HG03354 (cell line): ENCODE data around the gene SNAP29.

ENCODE experiments used
- ATAC-seq: cut with Tn5 transposase; IDR thresholded peaks from one replicate; pipeline ENCODE4 v1.9.1; 2021; ENCODE audit warnings: mild to moderate bottlenecking; ENCODE audit not compliant: unreplicated experiment, poor library complexity, severe bottlenecking

The SNAP29 gene

GRCh38 chr22:20864186-20864908 lies 5.5 kb downstream of the SNAP29 start:
- no peak for ATAC-seq

DNA sequence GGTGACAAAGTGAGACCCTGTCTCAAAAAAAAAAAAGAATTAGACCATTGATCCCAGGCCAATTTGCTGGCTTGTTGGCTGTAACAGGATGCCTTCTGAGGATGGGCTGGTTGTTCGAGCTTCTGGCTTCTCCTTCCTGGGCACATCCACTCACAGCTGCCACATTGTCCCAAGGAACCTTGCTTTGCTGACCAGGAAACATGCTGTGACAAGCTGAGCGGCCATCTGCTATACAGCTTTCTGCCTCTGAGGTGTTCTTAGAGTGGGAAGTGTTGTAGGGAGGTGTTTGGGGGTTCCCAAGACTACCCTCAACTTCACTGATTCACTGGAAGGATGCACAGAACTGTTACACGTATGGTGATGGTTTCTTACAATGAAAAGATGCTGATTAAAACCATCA lies 6.5 kb downstream of the SNAP29 start:
- ATAC-seq, result no peak

DNA sequence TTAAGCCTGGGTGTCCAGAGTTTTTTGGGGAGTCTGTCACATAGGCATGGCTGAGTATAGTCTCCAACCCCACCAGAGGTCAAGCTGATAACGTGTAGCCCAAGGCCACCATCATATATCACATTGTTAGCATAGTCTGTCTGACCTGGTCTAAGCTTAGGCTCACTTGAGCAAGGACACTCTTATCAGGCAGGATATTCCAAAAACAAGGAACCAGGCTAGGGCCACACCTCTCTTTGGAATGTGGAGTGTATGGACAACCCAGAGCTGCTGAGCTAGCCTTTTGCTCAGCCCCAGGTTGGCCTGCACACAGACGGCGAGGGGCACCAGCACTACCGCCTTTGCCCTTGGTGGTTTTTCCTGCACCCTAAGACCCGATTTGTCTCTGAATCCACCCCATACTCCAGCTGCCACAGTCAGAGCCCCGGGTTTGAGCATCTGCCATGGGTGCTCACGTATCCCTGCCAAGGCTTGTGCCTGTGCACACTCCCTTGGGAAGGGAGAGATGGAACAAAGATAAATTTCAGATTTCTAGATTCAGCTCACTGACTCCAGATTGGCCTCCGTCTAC lies 7.2 kb downstream of the SNAP29 start:
- ATAC-seq, result no peak

- no peak for ATAC-seq
These were observed 7.9 kb downstream of the SNAP29 start for GRCh38 chr22:20866736-20867135.

DNA sequence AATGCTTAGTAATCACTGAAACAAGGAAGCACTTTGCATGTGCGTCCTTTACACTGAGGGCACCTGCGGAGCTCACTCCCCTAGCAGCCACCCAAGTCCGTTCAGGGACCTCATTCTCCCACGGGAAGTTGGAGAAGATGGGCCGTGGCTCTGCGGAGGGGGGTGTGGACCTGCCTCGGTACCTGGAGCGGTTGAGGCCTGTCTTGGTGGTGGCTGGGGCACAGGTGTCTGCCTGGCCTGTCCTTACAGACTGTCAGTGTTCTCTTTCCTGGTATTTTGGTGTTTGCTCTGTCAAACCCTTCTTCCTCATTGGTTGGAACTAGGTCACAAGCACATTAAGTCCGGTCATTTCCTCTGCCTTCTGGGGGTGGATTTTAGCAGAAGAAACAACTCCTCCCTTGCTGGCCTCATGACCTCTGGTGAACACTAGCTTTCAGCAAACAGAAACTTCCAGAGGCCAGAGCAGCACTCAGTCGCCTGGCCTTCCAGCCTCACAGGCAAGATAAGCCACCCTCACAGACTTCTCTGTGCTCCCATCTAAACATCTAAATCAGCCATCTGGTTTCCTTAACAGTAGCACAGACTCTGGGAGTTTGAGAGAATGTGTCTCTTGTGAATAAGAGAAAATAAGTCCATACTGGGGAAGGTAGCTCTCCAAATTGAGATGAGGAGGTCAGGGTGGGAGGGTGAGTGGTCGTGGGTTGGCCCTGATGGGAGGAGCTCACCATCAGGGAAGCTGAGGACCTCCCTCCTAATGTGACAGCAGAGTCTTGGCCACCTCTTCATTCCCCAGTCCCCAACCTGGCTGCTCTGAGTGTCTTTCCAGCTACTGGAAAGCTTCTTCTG lies 8.6 kb downstream of the SNAP29 start:
- no peak for ATAC-seq

DNA sequence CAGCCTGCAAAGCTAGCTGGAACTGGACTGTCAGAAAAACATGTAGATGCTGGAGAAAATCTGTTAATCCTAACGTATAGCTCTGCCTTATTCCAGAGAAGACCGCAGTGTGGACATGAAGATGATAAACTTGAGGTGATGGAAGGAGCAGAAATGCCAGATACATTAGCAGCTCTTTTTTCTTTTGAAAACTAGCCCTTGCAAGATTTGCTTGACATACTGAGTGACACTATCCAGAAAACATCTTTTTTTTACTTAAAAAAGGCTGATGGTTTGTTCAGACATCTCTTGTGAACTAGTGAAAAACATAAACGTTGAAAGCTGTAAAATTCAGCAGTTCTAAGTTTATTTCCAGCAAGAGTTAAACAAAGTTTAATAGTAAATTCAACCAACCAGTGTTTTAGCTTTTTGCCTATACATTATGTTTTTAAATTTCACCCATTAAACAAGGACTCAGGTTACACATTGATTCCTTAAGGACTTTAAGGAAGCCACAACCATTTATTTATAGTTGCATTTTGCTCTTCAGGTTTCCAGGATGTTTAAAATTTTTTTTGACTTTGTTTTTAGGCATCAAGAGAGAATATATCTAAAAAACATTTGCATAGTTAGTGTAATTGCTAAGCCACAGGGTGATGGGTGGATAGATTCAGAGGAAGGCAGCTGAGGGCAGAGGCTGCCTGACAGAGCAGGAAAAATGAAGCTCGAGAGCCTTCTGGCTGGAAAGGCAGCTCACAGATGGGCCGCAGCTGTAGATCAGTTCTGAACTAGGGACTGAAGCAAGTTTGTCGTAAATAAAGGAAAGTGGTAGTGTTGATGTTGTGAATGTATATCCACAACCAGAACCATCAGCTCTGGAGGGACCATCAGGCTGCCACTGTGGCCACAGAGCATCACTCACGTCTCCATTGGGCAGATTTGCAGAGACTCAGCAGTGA lies 9.5 kb downstream of the SNAP29 start:
- no peak for ATAC-seq

GRCh38 chr22:20869234-20869633 lies 10.4 kb downstream of the SNAP29 start:
- no peak for ATAC-seq

DNA sequence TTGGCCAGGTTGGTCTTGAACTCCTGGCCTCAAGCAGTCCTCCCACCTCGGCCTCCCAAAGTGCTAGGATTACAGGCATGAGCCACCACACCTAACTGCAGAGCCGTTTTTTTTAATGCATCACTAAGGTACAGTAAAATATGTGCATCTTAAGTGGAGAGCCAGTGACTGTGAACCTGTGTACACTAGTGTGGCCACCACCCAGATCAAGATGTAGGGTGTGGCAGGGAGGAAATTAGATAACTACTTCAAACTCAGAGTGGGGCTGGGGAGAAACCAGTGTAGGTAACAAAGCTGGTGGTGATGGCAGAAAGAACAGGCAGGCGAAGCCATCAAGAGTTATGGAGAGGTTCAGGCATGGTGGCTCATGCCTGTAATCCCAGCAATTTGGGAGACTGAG lies 14.4 kb downstream of the SNAP29 start:
- no peak for ATAC-seq

DNA sequence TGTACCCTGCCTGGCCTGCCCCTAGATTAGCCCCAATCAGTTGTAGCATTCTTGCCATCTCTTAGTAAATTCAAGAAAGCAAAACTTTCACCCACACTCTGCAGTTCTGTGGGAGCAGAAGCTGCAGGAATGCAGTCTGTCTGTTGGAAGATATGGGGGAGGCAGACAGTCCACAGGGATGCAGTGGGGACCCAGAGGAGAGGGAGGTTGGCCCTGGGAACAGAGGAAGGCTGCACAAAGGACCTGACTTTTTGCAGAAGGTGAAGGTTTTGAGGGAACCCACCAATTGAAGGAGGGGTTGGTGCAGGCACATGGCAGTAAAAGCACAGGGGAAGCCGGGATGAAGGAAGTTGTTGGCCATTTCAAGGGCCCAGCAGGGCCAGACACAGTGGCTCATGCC lies 16.5 kb downstream of the SNAP29 start:
- ATAC-seq, result no peak

DNA sequence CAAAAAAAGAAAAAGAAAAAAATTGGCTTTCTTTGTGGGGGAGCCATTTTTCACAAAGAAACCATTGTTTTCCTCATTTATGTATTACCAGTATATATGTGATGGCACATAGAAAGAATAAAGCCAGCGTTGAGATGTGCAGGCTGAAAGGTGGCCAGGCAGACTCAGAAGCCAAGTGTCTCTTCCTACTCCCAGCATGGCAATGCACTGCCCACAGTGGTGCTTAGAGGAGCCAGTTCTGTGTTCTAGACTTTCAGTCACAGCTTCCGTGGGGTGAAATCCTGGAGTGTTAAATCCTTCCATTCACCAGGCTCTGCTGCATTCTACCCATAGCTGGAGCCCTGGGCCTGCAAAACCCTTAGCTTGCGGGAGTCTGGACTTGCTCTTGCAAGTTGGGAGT lies 18.9 kb downstream of the SNAP29 start:
- ATAC-seq, result no peak

DNA sequence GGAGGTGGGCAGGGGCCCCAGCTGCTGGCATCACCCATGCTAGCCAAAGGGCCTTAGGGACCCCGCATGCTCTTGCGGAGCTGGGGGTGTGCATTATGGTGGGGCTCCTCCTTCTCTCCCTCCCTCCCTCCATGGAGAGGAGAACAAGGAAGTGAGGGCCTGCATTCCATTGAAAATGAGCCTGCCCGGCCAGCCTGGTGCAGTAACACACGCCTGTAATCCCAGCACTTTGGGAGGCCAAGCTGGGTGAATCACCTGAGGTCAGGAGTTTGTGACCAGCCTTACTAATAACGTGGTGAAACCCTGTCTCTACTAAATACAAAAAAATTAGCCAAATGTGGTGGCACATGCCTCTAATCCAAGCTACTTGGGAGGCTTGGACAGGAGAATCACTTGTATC lies 22.4 kb downstream of the SNAP29 start:
- ATAC-seq, result no peak

DNA sequence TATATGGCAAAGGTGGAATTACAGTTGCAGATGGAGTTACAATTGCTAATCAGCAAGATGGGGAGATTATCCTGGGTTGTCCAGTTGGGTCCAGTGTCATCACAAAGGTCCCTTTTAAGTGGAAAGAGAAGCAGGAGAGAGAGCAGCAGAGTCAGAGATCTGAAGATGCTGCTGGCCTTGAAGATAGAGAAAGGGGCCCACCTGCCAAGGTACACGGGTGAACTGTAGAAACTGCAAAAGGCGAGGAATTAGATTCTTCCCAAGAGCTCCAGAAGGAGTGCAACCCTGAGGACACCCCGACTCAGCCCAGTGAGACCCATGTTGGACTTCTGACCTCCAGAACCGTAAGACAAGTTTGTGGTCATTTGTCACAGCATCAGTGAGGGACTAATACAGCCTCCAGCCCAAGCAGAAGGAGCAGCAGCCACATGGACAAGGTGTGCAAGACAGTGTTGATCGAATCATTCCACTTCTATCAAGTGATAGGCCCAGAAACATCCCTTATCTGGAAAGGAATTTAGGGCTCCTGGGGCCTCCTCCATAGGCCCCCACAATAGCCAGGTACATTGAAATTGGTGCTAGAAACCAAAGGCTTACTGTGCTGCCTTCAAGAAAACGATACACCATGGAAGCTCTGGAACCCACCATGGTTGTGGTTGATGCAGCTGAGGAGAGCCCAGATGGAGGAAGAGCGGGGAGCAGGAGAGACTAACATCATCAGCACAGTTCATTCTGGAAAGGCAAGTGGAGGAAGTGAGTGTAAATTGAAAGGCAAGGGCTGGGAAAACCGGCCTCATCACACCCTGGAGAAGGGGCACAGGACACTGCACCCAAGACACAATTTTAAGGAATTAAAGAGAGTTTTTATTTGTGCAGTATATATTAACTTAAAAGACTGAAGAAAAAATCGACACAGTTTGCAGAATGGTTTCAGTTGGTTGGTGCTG lies 23.3 kb downstream of the SNAP29 start:
- no peak for ATAC-seq

- ATAC-seq, result no peak
These were observed 24.0 kb downstream of the SNAP29 start for GRCh38 chr22:20882855-20883254.

GRCh38 chr22:20884454-20884853 lies 25.6 kb downstream of the SNAP29 start:
- ATAC-seq, result no peak

GRCh38 chr22:20885017-20885556 lies 26.3 kb downstream of the SNAP29 start:
- no peak for ATAC-seq

GRCh38 chr22:20885557-20886323 lies 26.9 kb downstream of the SNAP29 start:
- ATAC-seq, result no peak

GRCh38 chr22:20887375-20887774 lies 28.6 kb downstream of the SNAP29 start:
- ATAC-seq, result no peak
